Measurements from ENCODE around the gene CYP2F1.
"Not testable (repeated sequence)": the region's sequence is repeated elsewhere in the genome, so short reads cannot be mapped to it uniquely, and the experiment has no call there.

CYP2F1 gene

GRCh38 chr19:41127362-41127761 lies 13.1 kb downstream of the CYP2F1 start:
- DNase-seq: not testable (repeated sequence)

DNA sequence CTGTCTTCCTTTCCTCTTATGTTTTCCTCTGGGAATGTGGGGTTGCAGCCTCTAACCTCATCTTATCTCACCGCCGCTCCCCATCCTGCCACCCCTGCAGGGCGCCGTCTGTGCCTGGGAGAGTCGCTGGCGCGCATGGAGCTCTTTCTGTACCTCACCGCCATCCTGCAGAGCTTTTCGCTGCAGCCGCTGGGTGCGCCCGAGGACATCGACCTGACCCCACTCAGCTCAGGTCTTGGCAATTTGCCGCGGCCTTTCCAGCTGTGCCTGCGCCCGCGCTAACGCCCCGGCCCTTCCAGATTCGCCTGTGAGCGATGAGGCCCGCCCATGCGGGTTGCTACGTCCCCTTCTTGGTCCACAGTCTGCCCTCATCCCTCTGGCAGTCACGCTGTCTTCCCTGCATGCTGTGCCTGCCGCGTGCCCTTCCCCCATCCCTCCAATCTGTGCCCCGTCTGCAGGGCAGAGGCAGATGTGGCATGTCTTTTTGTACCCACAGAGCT lies 13.6 kb downstream of the CYP2F1 start:
- peak; percentile 90 for DNase-seq

DNA sequence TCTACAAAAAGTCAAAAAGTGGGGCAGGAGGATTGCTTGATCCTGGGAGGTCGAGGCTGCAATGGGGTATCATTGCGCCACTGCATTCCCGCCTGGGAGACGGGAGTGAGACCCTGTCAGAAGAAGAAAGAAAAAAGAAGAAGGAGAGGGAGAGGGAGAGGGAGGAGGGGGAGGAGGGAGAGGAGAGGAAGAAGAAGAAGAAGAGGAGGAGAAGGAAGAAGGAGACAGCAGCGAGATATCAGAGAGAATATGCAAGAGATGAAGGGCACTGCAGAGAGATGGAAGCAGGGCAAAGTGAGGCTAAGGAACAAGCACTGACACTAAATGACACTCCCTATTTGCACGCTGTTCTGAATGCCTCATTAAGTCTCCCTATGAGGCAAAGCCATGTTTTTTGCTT lies 14.5 kb downstream of the CYP2F1 start:
- no peak for DNase-seq

DNA sequence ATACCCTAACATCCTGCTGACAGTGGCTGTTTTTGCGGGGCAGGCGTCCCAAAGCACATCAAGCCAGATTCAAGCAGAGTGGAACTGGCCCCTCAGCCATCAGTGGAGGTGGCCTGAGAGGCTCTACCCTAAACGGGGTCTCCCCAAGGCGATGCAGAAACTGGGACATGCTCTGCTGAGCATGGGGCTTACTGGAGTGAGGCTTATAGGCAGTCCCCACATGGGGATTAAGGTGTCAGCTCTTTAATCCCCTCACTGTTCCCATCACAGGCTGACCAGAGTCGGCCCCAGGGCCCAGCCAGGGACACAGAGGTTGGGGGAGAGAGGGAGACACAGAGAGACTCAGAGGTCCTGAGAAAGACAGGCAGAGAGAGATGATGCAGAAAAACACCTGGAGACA lies 17.0 kb downstream of the CYP2F1 start:
- no peak for DNase-seq

DNA sequence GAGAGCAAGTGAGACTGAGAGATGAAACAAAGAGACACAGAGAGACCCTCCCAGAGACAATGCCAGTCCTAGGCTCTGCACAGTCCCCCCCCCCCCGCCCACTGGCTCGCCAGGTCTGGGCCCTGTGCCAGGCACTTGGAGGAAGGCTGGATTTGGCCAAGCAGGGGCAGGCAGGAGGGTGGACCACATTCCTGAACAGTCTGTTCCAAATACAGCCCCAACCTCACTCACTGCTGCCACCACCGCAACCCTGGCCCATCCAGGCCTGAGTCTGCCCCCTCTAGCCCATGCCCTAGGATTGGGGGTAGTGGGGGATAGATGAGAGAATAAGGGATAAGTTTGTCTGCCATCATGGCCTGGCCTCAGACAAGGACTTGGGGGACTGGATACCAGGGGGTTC lies 19.0 kb downstream of the CYP2F1 start:
- no peak for DNase-seq

DNA sequence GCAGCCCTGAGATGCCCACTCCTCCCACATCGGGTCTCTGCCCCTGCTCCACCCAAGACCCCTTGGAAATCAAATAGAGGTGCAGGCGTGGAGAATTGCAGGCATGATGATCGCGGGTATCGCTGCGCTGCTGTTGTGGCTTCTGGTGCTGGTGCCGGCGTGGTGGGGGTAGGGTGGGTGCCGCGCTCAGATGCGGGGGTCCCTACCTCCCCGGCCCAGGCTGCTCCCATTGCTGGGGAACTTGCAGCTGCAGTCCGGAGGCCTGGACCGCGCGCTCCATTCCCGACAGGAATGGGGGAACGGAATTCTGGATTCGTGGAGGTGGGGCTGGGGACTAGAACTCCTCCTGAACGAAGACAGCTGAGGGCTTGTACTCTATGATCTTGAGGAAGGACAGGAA lies 20.4 kb downstream of the CYP2F1 start:
- DNase-seq: no peak

- peak; percentile 4 for DNase-seq
Observed at GRCh38 chr19:41135390-41136384, 21.5 kb downstream of the CYP2F1 start.

DNA sequence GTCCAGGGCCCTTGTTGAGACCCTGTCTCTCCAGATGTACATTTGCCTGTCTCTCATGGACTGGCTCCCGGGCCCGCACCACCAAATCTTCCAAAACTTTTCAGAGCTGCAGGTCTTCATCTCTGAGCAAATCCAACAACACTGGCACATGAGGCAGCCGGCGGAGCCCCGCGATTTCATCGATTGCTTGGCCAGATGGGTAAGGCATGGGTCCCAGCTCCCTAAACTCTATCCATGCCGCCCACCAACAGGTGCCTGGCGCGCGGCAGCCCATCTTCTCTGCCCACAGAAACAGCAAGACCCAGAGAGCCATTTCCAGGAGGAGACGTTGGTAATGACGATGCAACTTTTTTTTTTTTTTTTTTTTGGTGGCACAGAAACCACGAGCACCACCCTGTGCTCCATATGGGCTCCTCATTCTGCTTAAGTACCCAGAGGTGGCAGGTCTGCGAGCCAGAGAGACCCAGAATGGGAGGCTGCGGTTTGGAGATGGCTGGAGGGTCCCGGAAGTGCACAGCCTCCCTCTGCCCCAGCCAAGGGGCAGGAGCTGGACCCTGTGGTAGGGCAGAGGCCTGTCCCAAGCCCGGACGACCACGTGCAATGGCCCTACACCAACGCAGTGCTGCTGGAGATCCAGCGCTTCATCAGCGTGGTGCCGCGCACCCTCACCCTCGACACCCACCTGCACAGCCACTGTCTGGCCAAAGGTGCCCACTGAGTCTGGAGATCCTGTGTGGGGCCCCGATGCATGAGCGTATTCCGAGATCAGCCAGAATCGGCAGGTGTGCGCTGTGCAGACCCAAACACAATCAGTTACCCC lies 22.6 kb downstream of the CYP2F1 start:
- no peak for DNase-seq

- peak; percentile 81 for DNase-seq
Observed at GRCh38 chr19:41144403-41144802, 30.2 kb downstream of the CYP2F1 start.

- DNase-seq: no peak
Observed at GRCh38 chr19:41149831-41150230, 35.6 kb downstream of the CYP2F1 start.

DNA sequence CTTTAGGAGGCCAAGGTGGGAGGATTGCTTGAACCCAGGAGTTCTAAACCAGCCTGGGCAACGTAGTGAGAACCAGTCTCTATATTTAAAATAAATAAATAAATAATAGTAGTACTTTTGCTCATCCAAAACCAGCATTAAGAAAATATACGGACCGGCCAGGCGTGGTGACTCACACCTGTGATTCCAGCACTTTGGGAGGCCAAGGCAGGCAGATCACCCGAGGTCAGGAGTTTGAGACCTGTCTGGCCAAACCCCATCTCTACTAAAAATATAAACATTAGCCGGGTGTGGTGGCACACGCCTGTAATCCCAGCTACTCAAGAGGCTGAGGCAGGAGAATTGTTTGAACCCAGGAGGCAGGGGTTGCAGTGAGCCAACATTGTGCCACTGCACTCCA lies 36.8 kb downstream of the CYP2F1 start:
- DNase-seq: not testable (repeated sequence)

DNA sequence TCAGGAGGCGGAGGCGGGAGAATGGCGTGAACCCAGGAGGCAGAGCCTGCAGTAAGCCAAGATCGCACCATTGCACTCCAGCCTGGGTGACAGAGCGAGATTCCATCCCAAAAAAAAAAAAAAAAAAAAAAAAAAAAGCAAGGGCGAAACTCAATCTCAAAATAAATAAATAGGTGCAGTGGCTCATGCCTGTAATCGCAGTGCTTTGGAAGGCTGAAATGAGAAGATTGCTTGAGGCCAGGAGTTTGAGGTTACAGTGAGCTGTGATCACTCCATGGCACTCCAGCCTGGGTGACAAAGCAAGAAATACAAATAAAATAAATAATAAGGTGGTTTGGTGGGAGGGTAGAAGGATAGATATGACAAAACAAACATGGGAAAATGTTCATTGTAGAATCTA lies 39.8 kb downstream of the CYP2F1 start:
- DNase-seq: no peak

DNA sequence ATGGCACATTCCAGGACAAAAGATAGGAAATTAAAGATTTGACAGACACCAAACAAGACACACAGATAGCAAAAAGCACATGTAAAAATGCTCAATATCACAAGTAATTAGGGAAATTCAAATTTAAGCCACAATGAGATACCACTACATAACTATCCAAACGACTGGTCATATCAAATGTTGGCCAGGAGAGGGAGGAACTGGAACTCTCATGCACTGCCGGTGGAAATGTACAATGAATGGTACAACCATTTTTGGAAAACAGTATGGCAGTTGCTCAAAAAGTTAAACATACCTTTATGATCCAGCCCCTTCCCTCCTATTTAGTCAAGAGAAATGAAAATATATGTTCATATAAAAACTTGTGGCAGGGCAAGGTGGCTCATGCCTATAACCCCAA lies 42.0 kb downstream of the CYP2F1 start:
- DNase-seq: no peak

DNA sequence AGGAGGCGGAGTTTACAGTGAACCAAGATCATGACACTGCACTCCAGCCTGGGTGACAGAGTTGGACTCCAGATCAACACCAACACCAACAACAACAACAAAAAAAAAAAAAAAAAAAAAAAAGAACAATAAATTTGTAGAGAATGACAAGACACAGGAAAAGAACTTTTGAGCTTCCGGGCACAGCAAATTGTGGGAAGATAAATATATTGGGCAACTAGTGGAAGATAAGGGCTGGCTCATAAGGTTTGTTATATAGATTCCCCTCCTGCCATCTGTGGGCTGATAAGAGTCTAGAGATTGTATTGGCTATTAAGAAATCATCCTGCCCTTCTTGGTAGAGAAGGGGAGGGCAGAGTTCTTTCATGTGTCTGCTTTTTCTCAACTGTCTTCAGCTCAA lies 45.6 kb downstream of the CYP2F1 start:
- DNase-seq: no peak

- no peak for DNase-seq
Observed at GRCh38 chr19:41161903-41162302, 47.7 kb downstream of the CYP2F1 start.

DNA sequence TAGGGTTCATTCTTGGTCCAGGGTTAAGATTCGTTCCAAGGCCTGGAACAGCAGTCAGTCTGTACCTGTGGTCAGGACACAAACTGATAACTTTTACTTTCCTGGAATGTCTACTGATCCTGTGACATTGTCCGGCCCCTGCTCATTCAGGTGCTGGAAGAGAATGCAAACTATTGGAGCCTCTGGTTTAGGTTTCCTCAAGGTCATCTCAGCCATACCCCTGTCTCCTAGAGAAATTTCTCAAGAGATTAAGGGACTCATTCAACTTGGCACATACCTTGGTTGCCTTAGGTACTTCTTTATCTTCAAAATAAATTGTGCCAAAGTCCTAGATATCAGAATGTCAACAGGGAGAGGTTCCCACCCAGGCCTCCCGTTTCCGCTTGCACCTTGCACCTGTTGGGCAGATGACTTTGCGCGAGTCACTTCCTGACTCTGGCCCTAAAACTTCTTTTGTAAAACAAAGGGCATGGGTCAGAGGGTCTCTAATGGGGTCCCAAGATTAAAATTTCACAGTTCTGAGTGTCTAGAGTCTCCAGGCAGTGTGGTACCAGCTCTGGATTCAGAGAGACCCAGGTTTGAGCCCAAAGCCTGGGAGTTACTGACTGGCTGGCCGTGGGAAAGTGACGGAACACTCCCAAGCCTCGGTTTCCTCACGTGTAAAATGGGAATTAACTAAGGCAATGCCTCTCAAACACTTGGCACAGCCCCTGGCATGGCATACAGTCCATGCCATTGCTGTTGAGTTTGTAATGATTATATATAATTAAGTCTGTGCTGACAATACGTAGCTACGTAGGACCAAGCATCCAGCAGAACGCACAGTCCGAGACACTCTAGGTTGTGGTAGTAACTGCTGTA lies 52.9 kb downstream of the CYP2F1 start:
- no peak for DNase-seq

DNA sequence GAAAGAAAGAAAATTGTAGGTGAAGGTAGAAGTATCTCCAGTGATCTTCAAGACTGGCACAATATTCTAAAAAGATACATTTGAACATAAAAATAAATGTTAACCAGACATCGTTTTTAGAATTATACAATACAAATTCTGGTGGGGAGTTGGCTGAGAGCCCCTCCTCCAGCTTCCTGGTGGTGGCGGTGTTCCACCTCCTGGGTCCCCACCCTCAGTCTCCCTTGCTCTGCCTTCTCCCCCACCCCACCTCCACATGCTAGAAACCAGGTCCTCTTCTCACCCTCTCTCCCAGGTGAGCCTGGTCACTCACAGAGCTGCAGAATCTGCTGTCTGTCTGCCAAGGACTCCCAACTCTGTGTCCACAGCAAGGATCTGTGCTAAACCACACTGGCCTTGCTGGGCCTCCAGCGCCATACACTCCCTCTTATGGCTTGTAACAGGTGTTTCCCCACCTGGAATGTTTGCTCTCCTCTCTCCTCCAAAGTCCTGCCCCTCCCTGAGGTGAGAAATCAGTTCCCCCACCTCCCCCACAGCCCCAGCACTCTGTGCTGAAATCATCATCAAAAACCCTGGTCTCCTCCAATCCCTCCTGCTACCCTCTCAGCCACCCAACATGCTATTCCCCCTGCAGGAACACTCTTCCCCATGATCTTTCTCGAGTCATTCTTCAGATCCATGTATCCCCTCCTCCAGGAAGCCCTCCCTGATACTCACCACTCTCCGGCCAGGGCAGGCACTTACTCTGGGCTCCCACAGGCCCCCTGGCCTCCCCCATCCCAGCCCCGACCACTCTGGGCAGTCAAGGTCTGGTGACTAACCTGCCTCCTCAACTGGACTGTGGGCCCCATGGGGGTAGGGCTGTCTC lies 58.3 kb downstream of the CYP2F1 start:
- DNase-seq: no peak

- no peak for DNase-seq
Observed at GRCh38 chr19:41174297-41174928, 60.2 kb downstream of the CYP2F1 start.

GRCh38 chr19:41175801-41176777 lies 61.9 kb downstream of the CYP2F1 start:
- DNase-seq: no peak

All from stimulated activated naive CD4-positive, alpha-beta T cell treated with Interleukin-2 at 50 U/mL for 16 hours (primary cell).